Fibroblast of villous mesenchyme (primary cell): Measurements from ENCODE around the gene ATXN2. TPM values are rescaled to one million over a fixed set of nuclear protein-coding genes. Genes with fewer than 3 reads are reported as not detected.

Experiments used
- DNase-seq: peaks from one replicate; pipeline ENCODE4 v3.0.0-alpha.2; 2010; ENCODE audit warnings: low read depth
- H3K4me3 ChIP-seq: 2 replicates; pipeline ENCODE4 v1.5.1; 2011; ENCODE audit warnings: low read depth, mild to moderate bottlenecking, low read length
- total RNA-seq: library from RNA; depleted of rRNA; stranded (reverse); fragments of >200 nt; gene quantifications from 2 replicates; pipeline ENCODE4 v1.2.3, GENCODE V29; 2012
- TF ChIP-seq, protein P1 (sequence below): IDR thresholded peaks from 2 replicates; pipeline ENCODE4 v1.5.1; 2012; ENCODE audit warnings: low read depth, mild to moderate bottlenecking, low read length; ENCODE audit not compliant: insufficient read depth

The ATXN2 gene
- total RNA-seq, 1 donor = 71.7 TPM

DNA sequence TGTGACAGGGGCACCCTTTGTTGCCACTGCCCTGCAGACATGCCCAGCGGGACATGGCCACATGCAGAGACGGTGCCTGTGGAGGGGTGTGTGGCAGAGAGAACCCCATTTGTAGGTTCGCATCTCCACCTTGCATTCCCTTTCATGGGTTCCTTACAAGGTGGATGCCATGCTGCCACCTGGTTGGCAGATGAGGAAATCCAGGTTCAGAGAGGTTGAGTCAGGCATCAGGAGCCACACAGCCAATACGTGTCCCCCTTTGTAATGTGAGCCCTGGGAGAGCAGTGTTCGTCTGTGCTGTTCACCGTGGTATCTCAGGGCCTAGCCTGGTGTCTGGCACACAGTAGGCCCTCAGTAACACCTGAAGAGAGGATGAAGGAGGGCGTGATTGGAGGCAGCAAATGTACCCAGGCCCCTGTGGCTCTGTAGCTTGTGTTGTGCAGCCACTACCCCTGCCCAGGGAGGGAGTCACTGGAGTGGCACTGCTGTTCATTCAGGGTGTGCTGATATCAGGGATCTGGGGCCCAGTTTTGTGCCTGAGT is 184.3 kb downstream of the ATXN2 start:
- no peak overlapping the region for H3K4me3 ChIP-seq
- TF ChIP-seq, protein P1, sequence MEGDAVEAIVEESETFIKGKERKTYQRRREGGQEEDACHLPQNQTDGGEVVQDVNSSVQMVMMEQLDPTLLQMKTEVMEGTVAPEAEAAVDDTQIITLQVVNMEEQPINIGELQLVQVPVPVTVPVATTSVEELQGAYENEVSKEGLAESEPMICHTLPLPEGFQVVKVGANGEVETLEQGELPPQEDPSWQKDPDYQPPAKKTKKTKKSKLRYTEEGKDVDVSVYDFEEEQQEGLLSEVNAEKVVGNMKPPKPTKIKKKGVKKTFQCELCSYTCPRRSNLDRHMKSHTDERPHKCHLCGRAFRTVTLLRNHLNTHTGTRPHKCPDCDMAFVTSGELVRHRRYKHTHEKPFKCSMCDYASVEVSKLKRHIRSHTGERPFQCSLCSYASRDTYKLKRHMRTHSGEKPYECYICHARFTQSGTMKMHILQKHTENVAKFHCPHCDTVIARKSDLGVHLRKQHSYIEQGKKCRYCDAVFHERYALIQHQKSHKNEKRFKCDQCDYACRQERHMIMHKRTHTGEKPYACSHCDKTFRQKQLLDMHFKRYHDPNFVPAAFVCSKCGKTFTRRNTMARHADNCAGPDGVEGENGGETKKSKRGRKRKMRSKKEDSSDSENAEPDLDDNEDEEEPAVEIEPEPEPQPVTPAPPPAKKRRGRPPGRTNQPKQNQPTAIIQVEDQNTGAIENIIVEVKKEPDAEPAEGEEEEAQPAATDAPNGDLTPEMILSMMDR = no peak
- DNase-seq = no peak

DNA sequence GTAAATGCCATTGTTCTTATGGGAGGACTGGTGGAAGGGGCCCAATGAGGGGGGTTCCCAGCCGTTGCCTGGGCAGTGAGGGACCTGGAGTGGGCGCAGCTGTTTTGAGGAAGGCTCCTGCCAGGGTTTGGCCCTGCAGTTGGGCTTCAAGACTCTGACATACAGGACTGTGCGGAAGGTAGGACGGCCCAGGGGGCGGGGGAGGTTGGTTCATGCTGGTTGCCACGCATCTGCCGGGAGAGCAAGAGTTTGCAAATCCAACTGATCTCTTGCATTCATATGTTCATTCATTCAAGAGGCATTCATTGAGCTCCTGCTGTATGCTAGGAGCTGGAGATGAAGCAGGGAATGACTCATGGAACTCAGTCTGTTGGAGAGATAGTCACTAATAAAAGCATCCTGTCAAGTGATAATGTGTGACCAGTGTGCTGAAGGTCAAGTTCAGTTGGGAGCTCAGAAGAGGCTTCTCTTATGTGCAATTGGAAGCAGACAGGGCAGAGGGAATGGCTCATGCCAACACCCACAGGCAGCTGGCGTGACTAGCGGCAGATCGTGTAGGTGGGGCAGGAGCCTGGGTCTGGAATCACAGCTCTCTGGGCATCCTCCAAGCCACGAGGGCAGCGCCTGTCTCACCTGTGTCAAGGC is 185.6 kb downstream of the ATXN2 start:
- DNase-seq = peak; percentile 80
- TF ChIP-seq, protein P1 = no peak

DNA sequence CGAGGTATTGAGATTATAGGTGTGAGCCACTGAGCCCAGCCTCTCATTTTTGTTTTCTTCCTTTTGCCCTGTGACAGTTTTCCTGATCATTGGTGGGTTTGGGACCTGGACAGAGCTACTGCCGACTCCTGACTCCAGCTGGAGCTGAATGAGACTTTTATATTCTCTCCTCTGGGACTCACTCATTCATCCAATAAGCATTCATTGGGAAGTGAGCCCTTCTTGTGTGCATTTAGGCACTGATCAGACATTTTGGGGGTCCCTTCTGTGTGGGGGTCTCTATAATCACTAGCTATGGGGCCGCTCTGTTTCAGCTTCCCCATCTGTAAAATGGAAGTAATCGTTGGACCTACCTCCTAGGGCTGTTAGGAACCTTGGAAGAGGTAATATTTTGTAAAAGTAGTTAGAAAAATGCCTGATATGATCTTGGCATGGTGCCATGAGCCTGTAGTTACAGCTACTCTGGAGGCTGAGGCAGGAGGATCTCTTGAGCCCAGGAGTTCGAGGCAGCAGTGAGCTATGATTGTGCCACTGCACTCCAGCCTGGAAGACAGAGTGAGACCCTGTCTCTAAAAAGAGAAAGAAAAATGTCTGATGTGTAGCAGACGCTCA is 186.2 kb downstream of the ATXN2 start:
- TF ChIP-seq, protein P1 = no peak
- no peak overlapping the region for H3K4me3 ChIP-seq
- DNase-seq = no peak

More for the DNA sequence above, 185.6 kb downstream of the ATXN2 start:
- H3K4me3 ChIP-seq = no peak overlapping the region

DNA sequence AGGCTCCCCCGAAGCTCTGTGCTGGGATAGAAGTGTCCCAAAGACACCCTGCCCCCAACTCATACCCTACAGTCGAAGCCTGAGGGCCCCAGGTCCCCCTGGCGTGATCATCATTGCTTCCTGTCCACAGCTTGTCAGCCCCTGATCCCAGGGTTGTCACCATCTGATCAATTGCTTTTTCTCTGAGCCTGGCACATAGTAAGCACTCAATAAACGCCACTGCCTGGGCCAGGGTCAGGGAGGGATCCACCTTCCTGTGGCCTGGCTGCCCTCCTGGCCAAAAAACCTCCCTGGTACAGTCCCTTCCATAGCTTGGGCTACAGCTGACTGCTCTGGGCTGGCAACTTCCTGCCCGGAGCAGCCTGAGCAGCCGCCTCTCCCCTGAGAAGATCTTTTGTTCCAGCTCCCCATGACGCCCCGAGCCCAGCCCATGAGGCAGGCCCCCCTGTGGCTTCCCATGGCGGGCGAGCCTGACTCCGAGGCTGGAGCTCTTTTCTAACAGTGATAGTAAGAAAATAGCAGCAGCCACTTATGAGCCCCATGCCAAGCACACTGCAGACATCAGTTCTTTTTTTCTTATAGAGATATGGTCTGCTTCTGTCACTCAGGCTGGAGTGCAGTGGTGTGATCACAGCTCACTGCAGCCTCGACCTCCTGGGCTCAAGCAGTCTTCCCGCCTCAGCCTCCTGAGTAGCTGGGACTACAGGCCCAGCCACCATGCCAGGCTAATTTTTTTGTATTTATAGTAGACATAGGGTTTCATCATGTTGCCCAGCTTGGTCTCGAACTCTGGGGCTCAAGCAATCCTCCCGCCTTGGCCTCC is 186.9 kb downstream of the ATXN2 start:
- no peak overlapping the region for H3K4me3 ChIP-seq
- TF ChIP-seq, protein P1 = no peak
- no peak for DNase-seq

DNA sequence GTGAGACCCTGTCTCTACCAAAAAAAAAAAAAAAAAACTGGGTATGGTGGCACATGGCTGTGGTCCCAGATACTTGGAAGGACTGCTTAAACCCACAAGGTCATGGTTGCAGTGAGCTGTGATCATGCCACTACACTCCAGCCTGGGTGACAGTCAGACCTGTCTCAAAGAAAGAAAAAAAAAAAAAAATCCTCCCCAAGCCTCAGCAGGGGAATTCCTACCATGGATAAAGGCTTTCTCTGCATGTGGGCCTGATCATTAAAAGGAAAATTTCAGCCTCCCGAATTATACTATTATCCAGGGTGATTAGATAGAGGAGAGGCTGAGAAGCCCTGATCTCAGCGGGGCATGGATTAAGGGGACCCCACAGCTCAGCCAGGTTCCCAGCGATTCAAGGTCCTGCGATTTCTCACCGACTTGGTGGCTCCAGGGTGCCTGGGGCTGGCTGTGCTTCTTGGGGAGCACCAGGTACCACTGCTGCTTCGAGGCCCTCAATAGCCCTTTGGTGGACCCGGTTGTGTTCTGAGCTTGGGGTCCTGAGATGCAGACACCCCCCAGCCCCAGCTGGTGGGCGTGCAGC is 187.8 kb downstream of the ATXN2 start:
- TF ChIP-seq, protein P1 = no peak
- H3K4me3 ChIP-seq = no peak overlapping the region
- DNase-seq = no peak

DNA sequence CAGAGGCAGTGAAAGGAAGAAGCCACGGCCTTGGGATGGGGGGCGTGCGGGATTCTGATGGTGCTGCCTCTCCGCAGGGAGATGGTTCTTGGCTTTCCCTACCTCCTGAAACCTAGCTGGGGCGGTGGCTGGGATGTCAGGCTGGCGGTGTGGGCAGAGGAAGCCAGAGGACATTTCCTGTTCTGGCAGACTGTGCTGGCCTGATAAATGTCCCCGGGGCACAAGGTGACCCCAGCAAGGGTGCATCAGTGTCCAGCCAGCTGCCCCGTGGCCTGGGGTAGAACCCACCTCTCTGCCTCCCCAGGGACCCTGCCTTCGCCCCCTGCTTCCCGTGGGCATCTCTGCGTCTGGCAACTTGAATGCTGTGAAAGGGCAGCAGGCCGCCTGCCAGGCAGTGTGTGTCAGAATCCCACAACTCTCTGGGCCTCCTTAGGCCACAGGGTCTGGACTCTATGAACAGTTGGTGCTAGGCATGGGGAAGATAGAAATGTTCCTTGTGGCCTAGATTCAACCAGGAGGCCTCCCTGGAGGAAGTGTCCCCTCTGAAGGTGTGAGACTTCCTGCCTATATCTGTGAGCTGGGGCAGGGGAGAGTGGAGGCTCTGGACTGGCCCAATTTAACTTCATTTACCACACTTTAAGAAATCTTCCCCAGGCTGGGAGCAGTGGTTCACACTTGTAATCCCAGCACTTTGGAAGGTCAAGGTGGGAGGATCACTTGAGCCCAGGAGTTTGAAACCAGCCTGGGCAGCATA is 188.5 kb downstream of the ATXN2 start:
- TF ChIP-seq, protein P1 = no peak
- DNase-seq = peak; percentile 21
- no peak overlapping the region for H3K4me3 ChIP-seq
